Measurements from ENCODE around the gene ATRNL1. TPM values are rescaled to one million over a fixed set of nuclear protein-coding genes. Genes with fewer than 3 reads are reported as not detected.
A peak's percentile ranks its signal among the peaks of the same experiment; 100 is the strongest.

Gene ATRNL1
- 1.5 TPM for total RNA-seq (2013)
- polyA plus RNA-seq (not detected), polyA minus RNA-seq (not detected in 2 replicates), total RNA-seq (0 to 5.0 (median 0.14) reads per million in 11 experiments)

DNA sequence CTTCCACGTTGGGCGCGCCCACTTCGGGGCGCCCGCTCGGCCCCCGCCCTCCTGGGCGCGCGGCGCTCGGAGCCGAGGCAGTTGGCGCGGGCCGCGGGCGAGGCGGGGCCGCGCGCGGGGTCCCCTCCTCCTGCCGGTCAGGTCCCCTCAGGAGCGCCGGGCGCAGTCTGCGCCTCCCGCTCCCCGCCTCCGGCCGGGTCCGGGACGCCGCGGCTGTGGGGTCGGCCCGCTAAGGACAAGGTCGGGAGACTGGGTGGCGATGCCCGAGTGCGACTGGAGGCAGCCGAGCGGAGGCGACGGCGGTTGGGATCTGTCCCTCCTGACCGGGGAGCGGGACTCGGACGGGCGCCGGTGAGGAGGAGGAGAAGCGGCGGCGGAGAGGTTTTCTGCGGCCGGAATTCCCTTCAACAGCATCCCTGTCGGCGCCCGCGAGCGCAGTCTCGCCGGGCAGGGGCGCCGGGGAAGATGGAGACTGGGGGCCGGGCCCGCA, at the start of gene ATRNL1:
TSS of gene ATRNL1 (plus strand) at position 80 of the 490 bp plus-strand sequence. CDS start at position 466, 386 bp downstream.
- H3K27me3 Mint-ChIP-seq (ENCODE audit: low read depth in 3 of 3): peaks cover 44 to 72% (median 57%) of the 10 kb centered on the region in 3 donors
- Histone ChIP-seq H3K4me2 (replicated peaks; ENCODE audit: extremely low read depth, low read length, poor library complexity, severe bottlenecking) (peak within 1 kb of the TSS; percentile 55), H3K9me3 (replicated peaks in 1 of 2; ENCODE audit: control insufficient read depth in 1 of 2, insufficient read depth in 1 of 2, low read length in 2 of 2) (peaks cover 0 to 13% of the 10 kb centered on the region in 2 donors), H3K79me2 (ENCODE audit: insufficient read depth, low read length) (no peaks in the 10 kb centered on the region), H3K27ac (ENCODE audit: low read depth in 1 of 2, low read length in 2 of 2) (no peak within 1 kb of the TSS), H4K20me1 (ENCODE audit: insufficient read depth, low read length) (no peaks in the 10 kb centered on the region), H3K36me3 (replicated peaks in 1 of 2; ENCODE audit: control insufficient read depth in 1 of 2, insufficient read depth in 2 of 2, low read length in 2 of 2) (no peaks in the 10 kb centered on the region), H3K27me3 (ENCODE audit: control insufficient read depth in 2 of 2, insufficient read depth in 2 of 2, low read length in 2 of 2) (peaks cover 54 to 57% of the 10 kb centered on the region in 2 donors), H2AFZ (ENCODE audit: insufficient read depth, low read depth, low read length, poor library complexity, severe bottlenecking) (peak within 1 kb of the TSS; percentile 21), H3K4me3 (replicated peaks in 1 of 3; ENCODE audit: low read depth in 2 of 3, low read length in 3 of 3) (peak within 1 kb of the TSS in 2 of 3 experiments; percentile 16 to 36), H3K9ac (ENCODE audit: insufficient read depth, low read length, poor library complexity, severe bottlenecking) (no peak within 1 kb of the TSS), H3K4me1 (ENCODE audit: control insufficient read depth in 1 of 2, insufficient read depth in 2 of 2, low read length in 2 of 2) (peaks cover 0 to 11% of the 10 kb centered on the region in 2 donors)
- no peak for DNase-seq
- TF ChIP-seq CTCF (IDR thresholded peaks at IDR 0.05): no peak
- H3K4me3 Mint-ChIP-seq: peak within 1 kb of the TSS; percentile 62 to 89
- peaks cover 0 to 9% (median 0%) of the 10 kb centered on the region in 7 donors for H3K9me3 Mint-ChIP-seq
- intact Hi-C loops (cut with micrococcal nuclease): no loop called here
- peaks cover 0 to 3% of the 10 kb centered on the region in 2 donors for H3K36me3 Mint-ChIP-seq
- peaks cover 2% of the 10 kb centered on the region for H3K4me1 Mint-ChIP-seq
- no peak within 1 kb of the TSS for H3K27ac Mint-ChIP-seq
- under 1% methylated on average over 70 of the region's 70 CpGs for WGBS (ENCODE audit: insufficient coverage)

DNA sequence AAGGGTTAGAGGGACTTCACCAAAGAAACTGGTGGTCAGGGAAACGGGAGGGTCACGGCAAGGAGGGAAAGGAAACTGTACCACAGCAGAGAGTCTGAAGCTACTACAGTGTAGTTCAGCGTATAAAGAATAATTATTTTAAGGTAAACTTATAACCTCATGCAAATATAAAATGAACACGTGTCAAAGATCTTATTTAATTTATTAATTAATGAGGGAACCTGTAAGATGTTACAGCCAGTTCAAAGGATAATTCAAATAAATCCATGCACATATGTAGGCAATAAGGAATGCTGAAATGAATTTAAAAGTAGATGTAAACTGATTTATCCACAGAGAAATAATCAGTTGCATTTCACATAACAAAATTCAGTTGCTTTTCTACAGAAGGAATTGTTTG, 49.4 kb upstream of the ATRNL1 start:
- H3K4me3 ChIP-seq (replicated peaks in 1 of 3; ENCODE audit: low read depth in 2 of 3, low read length in 3 of 3): no peak overlapping the region
- no peak overlapping the region for H3K9ac ChIP-seq (ENCODE audit: insufficient read depth, low read length, poor library complexity, severe bottlenecking)
- H3K4me1 ChIP-seq (ENCODE audit: control insufficient read depth in 1 of 2, insufficient read depth in 2 of 2, low read length in 2 of 2): no peaks in the 10 kb centered on the region
- no peak overlapping the region for H3K4me2 ChIP-seq (replicated peaks; ENCODE audit: extremely low read depth, low read length, poor library complexity, severe bottlenecking)
- H3K9me3 ChIP-seq (replicated peaks in 1 of 2; ENCODE audit: control insufficient read depth in 1 of 2, insufficient read depth in 1 of 2, low read length in 2 of 2): no peaks in the 10 kb centered on the region
- intact Hi-C loops (cut with micrococcal nuclease): no loop called here
- Mint-ChIP-seq H3K9me3 (peaks cover 0 to 13% (median 5%) of the 10 kb centered on the region in 7 donors), H3K27me3 (ENCODE audit: low read depth in 3 of 3) (peaks cover 2 to 8% (median 2%) of the 10 kb centered on the region in 3 donors), H3K4me1 (no peaks in the 10 kb centered on the region), H3K36me3 (no peaks in the 10 kb centered on the region), H3K4me3 (no peak overlapping the region), H3K27ac (no peak overlapping the region)
- no peak overlapping the region for H3K27ac ChIP-seq (ENCODE audit: low read depth in 1 of 2, low read length in 2 of 2)
- no peak for DNase-seq
- no peak overlapping the region for H2AFZ ChIP-seq (ENCODE audit: insufficient read depth, low read depth, low read length, poor library complexity, severe bottlenecking)
- WGBS (ENCODE audit: insufficient coverage): no CpG with 5 or more reads among the region's 4 CpGs
- H3K79me2 ChIP-seq (ENCODE audit: insufficient read depth, low read length): no peaks in the 10 kb centered on the region
- no peaks in the 10 kb centered on the region for H3K36me3 ChIP-seq (replicated peaks in 1 of 2; ENCODE audit: control insufficient read depth in 1 of 2, insufficient read depth in 2 of 2, low read length in 2 of 2)
- peaks cover 0 to 3% of the 10 kb centered on the region in 2 donors for H3K27me3 ChIP-seq (ENCODE audit: control insufficient read depth in 2 of 2, insufficient read depth in 2 of 2, low read length in 2 of 2)
- TF ChIP-seq CTCF (IDR thresholded peaks at IDR 0.05): no peak
- H4K20me1 ChIP-seq (ENCODE audit: insufficient read depth, low read length): no peaks in the 10 kb centered on the region

Data from CD14-positive monocyte (primary cell).